GM19372 (cell line): Measurements from ENCODE around the gene PLEKHM2.
"Not testable (repeated sequence)": the region's sequence is repeated elsewhere in the genome, so short reads cannot be mapped to it uniquely, and the experiment has no call there.

Experiments
- ATAC-seq: cut with Tn5 transposase; IDR thresholded peaks from one replicate; pipeline ENCODE4 v1.9.1; 2021; ENCODE audit warnings: mild to moderate bottlenecking, low read depth, moderate library complexity; ENCODE audit not compliant: unreplicated experiment

PLEKHM2 gene, protein sequence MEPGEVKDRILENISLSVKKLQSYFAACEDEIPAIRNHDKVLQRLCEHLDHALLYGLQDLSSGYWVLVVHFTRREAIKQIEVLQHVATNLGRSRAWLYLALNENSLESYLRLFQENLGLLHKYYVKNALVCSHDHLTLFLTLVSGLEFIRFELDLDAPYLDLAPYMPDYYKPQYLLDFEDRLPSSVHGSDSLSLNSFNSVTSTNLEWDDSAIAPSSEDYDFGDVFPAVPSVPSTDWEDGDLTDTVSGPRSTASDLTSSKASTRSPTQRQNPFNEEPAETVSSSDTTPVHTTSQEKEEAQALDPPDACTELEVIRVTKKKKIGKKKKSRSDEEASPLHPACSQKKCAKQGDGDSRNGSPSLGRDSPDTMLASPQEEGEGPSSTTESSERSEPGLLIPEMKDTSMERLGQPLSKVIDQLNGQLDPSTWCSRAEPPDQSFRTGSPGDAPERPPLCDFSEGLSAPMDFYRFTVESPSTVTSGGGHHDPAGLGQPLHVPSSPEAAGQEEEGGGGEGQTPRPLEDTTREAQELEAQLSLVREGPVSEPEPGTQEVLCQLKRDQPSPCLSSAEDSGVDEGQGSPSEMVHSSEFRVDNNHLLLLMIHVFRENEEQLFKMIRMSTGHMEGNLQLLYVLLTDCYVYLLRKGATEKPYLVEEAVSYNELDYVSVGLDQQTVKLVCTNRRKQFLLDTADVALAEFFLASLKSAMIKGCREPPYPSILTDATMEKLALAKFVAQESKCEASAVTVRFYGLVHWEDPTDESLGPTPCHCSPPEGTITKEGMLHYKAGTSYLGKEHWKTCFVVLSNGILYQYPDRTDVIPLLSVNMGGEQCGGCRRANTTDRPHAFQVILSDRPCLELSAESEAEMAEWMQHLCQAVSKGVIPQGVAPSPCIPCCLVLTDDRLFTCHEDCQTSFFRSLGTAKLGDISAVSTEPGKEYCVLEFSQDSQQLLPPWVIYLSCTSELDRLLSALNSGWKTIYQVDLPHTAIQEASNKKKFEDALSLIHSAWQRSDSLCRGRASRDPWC

DNA sequence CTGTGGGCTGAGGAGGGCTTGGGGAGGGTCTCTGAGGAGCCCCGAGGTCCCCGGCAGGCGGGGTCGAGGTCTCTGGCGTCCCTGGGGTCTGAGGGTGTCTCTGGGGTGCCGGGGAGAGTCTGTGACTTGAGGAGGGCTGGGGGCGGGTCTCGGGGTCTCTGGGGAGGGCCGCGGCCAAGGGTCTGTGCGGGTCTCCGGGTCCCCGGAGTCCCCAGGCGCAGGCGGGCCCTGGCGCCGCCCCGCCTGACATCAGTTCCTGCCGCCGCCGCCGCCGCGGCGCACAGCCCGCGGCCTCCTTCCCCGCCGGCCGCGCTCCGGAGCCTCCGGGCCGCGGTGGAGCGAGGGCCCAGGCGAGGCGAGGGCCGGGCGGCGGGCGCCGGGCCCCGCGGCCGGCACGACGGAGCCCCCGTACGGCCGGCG is at the start of gene PLEKHM2:
PLEKHM2 (plus strand) TSS at position 279 of the 420 bp plus-strand sequence. CDS start 239 bp downstream, outside the sequence.
- no peak for ATAC-seq

DNA sequence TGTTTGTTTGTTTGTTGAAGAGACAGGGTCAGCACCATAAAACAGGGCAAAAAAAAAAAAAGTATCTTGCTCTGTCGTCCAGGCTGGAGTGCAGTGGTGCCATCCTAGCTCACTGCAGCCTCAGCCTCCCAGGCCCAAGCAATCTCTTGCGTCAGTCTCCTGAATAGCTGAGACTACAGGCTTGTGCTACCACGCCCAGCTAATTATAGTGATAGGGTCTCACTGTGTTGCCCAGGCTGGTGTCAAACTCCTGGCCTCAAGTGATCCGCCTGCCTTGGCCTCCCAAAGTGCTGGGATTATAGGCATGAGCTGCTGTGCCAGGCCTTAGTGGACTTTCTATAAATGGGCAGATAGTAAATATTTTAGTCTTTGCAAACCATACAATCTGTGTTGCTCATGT is 47.7 kb upstream of the PLEKHM2 start:
- ATAC-seq = no peak

DNA sequence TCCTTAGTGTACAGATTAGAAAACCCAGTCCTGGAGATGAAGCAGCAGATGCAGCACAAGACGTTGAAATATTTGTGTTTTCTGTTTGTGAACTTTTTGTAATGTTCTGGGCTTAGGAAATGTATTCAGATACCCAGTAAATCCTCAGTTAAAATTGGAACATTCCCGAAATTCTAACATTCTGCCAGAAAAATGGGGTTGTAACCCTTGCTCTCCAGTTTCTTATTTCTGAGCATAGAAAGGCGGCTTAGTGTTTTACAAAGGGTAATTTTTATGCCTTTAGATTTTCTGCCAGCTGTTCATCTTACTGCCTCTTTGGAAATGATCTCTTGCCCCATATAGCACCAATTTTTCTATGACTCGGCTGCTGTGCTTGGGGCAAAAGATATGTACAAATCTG is 46.3 kb upstream of the PLEKHM2 start:
- no peak for ATAC-seq

DNA sequence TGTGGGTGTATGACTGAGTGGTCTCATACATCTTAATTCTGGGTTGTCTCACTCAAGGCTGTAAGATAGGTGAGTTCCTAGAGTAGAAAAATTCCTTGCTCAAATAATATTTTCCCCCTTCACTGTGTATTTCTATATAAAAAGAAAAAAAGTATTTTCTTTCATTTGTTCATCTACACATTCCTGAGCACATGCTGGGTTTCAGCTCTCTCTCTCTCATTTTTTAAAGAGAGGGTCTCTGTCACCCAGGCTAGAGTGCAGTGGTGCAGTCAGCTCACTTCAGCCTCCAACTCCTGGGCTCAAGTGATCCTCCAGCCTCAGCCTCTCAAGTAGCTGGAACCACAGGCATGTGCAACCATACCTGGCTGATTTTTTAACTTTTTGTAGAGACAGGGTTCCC is 44.9 kb upstream of the PLEKHM2 start:
- no peak for ATAC-seq

DNA sequence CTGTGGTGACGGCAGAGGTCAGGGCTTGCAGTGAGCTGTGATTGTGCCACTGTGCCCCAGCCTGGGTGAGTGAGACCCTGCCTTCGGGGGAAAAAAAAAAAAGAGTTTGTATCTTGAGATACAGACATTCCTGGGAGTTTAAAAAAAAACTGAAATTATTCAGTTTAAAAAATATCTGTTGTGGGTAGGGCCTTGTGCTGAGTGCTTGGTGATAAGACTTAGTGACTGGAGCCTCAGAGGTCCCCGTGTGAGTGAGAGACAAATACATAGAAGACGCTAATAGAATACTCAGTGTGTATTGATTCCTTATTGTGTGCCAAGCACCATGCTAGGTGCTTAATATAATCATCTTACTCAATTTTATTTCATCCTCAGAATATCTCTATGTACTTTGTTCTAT is 44.2 kb upstream of the PLEKHM2 start:
- ATAC-seq = no peak

GRCh38 chr1:15640667-15641066 is 43.5 kb upstream of the PLEKHM2 start:
- no peak for ATAC-seq

- ATAC-seq = no peak
Measured at GRCh38 chr1:15649937-15650336, 34.2 kb upstream of the PLEKHM2 start.

DNA sequence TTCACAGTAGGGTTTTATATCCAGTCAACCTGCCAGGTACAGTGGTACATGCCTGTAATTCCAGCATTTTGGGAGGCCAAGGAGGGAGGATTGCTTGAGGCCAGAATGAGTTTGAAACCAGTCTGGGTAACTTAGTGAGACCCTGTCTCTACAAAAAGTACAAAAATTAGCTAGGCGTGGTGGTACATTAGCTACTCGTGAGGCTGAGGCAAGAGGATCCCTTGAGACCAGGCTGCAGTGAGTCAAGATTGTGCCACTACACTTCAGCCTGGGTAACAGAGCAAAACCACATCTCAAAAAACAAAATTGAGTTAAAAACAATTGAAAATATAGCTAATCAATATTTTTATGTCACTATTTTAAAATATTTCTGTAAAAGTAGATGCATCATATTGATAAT is 33.7 kb upstream of the PLEKHM2 start:
- ATAC-seq = no peak

GRCh38 chr1:15652130-15652529 is 32.0 kb upstream of the PLEKHM2 start:
- ATAC-seq = not testable (repeated sequence)

GRCh38 chr1:15654091-15654690 is 29.9 kb upstream of the PLEKHM2 start:
- ATAC-seq = no peak

- ATAC-seq = no peak
Measured at GRCh38 chr1:15656464-15656863, 27.7 kb upstream of the PLEKHM2 start.

DNA sequence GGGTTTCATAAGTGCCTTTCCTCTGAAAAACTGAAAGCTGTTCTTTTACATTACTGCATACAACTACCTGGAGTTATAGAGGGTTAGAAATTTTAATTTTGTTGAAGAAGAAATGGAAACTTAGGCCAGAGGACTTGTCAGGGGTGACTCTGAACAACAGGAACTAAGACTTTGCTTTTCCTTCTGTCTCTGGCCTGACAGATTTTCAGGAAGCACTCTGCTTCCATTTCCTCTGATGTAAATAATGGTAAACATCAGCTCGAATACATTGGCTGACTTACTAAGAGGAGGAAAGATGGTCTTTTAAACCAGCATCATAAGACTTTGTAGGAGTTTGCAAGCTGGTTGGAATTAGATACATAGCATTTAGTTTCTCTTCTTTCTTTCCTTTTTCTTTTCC is 27.1 kb upstream of the PLEKHM2 start:
- no peak for ATAC-seq

DNA sequence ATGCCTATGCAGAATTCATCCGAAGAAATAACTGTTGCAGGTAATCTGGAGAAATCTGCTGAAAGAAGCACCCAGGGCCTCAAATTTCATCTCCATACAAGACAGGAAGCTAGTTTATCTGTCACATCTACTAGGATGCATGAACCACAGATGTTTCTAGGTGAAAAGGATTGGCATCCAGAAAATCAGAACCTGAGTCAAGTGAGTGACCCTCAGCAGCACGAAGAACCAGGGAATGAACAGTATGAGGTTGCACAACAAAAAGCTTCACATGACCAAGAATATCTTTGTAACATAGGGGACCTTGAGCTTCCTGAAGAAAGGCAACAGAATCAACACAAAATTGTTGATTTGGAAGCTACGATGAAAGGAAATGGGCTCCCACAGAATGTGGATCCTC is 24.0 kb upstream of the PLEKHM2 start:
- no peak for ATAC-seq

DNA sequence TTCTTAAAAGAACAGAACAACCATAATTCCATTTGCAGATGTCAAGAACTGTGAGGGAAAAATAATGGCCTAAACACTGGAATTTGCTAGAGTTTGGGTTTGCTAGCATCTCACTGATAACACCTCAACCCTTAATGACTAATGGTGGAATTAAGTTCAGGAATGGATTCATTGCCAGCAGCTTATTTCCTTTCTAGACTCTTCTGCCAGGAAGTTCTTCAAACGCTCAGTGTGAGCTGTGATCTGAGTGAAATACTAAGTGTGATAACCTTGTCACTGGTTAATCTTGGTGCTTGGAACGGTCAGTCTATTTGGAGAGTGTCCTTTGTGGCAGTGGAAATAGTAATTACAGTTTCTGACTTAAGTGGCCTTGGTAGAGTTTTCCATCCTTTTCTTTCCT is 21.6 kb upstream of the PLEKHM2 start:
- ATAC-seq = no peak

DNA sequence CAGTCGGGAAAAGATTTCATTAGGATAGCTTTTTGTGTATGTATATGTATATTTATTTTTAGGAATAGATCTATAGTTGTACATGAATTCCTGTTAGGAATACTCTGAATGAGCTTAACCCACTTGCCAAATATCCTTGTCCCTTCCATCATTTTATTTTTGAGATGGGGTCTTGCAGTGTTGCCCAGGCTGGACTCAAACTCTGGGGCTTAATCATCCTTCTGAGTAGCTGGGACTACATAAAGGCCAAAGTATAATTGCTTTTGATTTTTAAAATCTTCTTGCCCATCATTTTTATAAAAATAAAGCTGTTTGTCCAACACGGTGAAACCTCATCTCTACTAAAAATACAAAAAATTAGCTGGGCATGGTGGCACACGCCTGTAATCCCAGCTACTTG is 20.2 kb upstream of the PLEKHM2 start:
- no peak for ATAC-seq

DNA sequence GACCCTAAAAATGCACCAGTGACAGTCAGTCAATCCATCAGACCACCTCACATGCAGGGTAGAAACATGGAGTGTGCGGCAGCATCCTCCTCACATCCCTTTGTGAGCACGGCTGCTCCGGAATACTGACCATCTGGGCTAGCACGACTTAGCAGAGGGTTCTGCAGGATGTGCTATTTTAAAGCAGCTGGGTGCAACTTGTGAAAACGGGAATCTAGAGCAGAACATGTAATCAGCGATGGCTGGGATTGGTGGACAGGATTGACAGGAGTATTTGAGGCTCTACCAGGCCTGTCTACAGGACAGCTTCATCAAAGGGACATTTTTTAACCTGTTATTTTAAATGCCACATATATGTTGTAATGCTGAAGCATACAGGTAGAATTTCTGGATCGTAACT is 16.8 kb upstream of the PLEKHM2 start:
- ATAC-seq = no peak

DNA sequence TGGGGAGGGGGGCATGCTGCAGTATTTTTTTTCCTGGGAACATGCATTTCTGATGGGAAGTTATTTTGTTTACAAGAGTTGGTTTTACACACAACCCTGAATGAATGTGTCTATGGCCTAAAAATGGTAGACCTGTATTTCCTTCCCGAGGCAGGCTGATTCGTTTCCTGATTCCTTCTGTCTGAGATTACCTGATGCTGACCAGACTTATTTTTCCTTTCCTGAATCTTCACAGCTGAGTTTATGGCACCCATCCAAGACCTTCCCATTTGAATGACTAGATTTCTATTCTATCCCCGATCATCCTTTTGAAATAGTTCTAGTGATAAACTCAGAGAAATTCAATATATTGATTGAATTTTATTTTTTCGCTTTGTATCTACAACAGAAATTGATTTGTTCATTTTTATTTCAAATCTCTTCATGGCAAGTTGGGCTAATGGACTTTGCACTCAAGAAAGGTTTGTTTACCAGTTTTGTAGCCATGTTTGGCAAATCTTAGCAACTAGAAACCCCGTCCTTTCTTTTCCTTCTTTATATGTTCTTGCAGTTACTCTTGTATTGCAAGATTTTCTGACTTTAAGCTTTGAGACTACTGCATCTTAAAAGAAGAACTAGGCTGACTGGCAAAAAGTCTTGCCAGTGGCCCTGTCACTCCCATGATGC is 15.9 kb upstream of the PLEKHM2 start:
- ATAC-seq = no peak

GRCh38 chr1:15669074-15669473 is 15.0 kb upstream of the PLEKHM2 start:
- ATAC-seq = no peak

DNA sequence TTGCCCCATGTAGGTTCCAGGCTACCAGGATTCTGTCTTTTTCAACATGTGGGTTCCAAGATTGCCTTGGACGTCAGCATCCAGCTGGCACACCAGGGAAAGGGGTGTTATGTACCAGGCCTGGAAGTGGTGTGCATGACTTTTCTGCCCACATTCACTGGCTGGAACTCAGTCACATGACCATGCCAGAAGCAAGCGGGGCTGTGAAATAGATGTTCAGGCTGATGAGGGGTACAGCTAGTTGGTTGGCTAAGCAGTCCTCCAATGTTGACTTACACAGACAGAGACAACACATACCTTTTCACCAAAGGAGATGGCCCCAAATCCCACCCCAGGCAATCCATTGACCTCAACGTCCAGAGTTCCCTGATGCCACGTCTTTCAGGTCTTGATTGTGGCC is 14.3 kb upstream of the PLEKHM2 start:
- ATAC-seq = no peak

DNA sequence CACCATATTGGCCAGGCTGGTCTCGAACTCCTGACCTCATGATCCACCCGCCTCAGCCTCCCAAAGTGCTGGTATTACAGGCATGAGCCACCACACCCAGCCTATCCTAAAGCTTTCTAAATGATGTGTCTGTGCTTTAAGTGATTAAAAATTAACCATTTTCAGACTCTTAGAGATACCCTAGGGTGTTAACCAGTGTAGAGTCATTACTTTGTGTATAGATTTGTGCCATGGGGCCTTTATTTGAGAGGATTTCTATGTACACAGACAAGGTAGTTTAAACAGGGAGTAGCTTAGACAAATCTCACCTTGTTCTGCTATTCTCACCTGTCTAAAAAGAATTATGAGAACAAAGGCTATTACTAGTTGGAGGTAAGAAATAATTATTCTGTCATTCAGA is 12.7 kb upstream of the PLEKHM2 start:
- ATAC-seq = no peak
